ENCODE results near the gene ELFN2. TPM values are rescaled to one million over a fixed set of nuclear protein-coding genes. Genes with fewer than 3 reads are reported as not detected.

Gene ELFN2
- total RNA-seq, 1 experiment from 2014 or later, result 4.0 TPM

DNA sequence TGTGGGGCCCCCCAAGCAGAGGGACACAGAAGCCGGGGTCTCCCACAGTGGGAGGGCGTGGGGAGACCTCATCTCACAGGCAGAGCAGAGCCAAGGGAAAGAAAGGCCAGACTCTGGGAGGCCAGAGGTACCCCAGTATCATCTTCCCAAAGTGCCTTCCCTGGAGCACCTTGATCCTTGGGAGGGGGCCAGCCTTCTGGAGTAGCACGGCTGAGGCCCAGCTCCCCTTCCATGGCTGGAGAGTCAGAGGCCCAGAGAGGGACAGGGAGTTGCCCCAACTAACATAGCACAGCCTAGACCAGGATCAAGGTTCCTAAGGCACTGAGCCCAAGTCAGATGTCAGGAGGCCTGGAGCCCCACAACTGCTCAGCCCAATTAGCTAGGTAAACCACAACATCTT, 50.6 kb downstream of the ELFN2 start:
- Mint-ChIP-seq H3K4me3 (ENCODE audit: unreplicated experiment) (no peak overlapping the region), H3K27ac (ENCODE audit: unreplicated experiment) (no peak overlapping the region), H3K27me3 (ENCODE audit: insufficient read depth, unreplicated experiment) (no peaks in the 10 kb centered on the region), H3K36me3 (ENCODE audit: insufficient read depth, unreplicated experiment) (no peaks in the 10 kb centered on the region), H3K9me3 (ENCODE audit: unreplicated experiment) (no peaks in the 10 kb centered on the region), H3K4me1 (ENCODE audit: low read depth, unreplicated experiment) (no peaks in the 10 kb centered on the region)
- intact Hi-C loops (cut with micrococcal nuclease; ENCODE audit: unreplicated experiment), result no loop called here
- DNase-seq, result no peak
- ChIA-PET POLR2A (no interaction called here), CTCF (no interaction called here)
- TF ChIP-seq CTCF (IDR thresholded peaks at IDR 0.05; ENCODE audit: insufficient read depth in 1 of 2, low read depth in 1 of 2, low read length in 1 of 2, severe bottlenecking in 1 of 2, unreplicated experiment in 1 of 2), result no peak
- Histone ChIP-seq H3K27me3 (replicated peaks; ENCODE audit: control insufficient read depth, insufficient read depth, low read length) (no peaks in the 10 kb centered on the region), H3K4me1 (0 out of 2 replicates have a peak, but pooled peaks cover 4% of the 10 kb centered on the region), H3K9me3 (no peaks in the 10 kb centered on the region), H3K36me3 (ENCODE audit: control insufficient read depth, insufficient read depth, low read length) (no peaks in the 10 kb centered on the region), H3K4me3 (ENCODE audit: low read depth, low read length) (no peak overlapping the region)
- BruUV-seq (replicated peaks), result no TSS peak

DNA sequence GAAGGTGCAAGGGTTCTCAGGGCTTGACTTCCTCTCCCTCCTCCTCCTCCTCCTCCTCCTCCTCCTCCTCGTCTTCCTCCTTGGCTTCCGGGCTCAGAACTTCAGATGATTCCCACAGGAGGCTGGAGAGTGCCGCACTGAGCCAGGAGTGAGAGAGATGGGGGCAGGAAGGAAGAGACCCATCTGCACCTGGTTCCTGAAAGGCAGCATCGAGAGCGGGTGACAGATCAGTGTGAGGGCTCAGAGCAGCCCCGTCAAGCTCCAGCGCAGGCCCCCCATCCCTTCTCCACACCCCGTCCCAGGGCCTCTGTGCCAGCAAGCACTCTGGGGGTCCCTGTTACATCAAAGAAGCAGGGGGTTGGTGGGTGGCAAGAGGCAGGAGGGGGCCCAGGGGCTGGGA, 51.5 kb downstream of the ELFN2 start:
- DNase-seq, result no peak
- CTCF ChIA-PET, result no interaction called here
- H3K9me3 Mint-ChIP-seq (ENCODE audit: unreplicated experiment), result no peaks in the 10 kb centered on the region
- H3K36me3 Mint-ChIP-seq (ENCODE audit: insufficient read depth, unreplicated experiment), result no peaks in the 10 kb centered on the region
- H3K4me3 Mint-ChIP-seq (ENCODE audit: unreplicated experiment), result no peak overlapping the region
- H3K36me3 ChIP-seq (ENCODE audit: control insufficient read depth, insufficient read depth, low read length), result no peaks in the 10 kb centered on the region
- no TSS peak for BruUV-seq (replicated peaks)
- H3K27me3 ChIP-seq (replicated peaks; ENCODE audit: control insufficient read depth, insufficient read depth, low read length), result no peaks in the 10 kb centered on the region
- POLR2A ChIA-PET, result no interaction called here
- no peak overlapping the region for H3K4me3 ChIP-seq (ENCODE audit: low read depth, low read length)
- intact Hi-C loops (cut with micrococcal nuclease; ENCODE audit: unreplicated experiment), result no loop called here
- no peaks in the 10 kb centered on the region for H3K9me3 ChIP-seq
- no peaks in the 10 kb centered on the region for H3K27me3 Mint-ChIP-seq (ENCODE audit: insufficient read depth, unreplicated experiment)
- H3K4me1 ChIP-seq, result no peaks in the 10 kb centered on the region
- H3K4me1 Mint-ChIP-seq (ENCODE audit: low read depth, unreplicated experiment), result no peaks in the 10 kb centered on the region
- H3K27ac Mint-ChIP-seq (ENCODE audit: unreplicated experiment), result no peak overlapping the region
- TF ChIP-seq CTCF (IDR thresholded peaks at IDR 0.05; ENCODE audit: insufficient read depth in 1 of 2, low read depth in 1 of 2, low read length in 1 of 2, severe bottlenecking in 1 of 2, unreplicated experiment in 1 of 2), result no peak

DNA sequence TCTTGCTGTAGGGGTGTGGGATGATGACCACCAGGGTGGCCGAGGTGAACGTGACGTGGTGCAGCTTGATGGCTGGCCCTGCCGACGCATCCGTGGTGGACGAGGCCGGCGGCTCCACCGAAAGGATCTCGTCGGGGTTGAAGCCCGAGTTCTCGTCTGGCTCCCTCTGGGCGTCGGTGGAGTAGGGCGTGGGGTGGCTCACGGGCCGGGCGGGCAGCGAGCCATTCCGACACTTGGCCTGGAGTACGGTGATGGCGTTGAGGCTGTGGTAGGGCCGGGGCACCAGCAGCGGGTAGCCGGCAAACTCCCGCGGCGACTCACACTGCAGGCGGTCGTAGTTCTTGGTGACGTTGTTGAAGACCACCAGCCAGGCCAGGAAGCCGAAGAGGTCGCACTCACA, 52.7 kb downstream of the ELFN2 start:
- Mint-ChIP-seq H3K4me1 (ENCODE audit: low read depth, unreplicated experiment) (no peaks in the 10 kb centered on the region), H3K27me3 (ENCODE audit: insufficient read depth, unreplicated experiment) (no peaks in the 10 kb centered on the region), H3K27ac (ENCODE audit: unreplicated experiment) (no peak overlapping the region), H3K4me3 (ENCODE audit: unreplicated experiment) (no peak overlapping the region), H3K9me3 (ENCODE audit: unreplicated experiment) (no peaks in the 10 kb centered on the region), H3K36me3 (ENCODE audit: insufficient read depth, unreplicated experiment) (peaks cover 4% of the 10 kb centered on the region)
- no peak for DNase-seq
- H3K4me3 ChIP-seq (ENCODE audit: low read depth, low read length), result no peak overlapping the region
- H3K9me3 ChIP-seq, result no peaks in the 10 kb centered on the region
- intact Hi-C loops (cut with micrococcal nuclease; ENCODE audit: unreplicated experiment), result no loop called here
- ChIA-PET POLR2A (no interaction called here), CTCF (no interaction called here)
- no peaks in the 10 kb centered on the region for H3K36me3 ChIP-seq (ENCODE audit: control insufficient read depth, insufficient read depth, low read length)
- H3K27me3 ChIP-seq (replicated peaks; ENCODE audit: control insufficient read depth, insufficient read depth, low read length), result no peaks in the 10 kb centered on the region
- TF ChIP-seq CTCF (IDR thresholded peaks at IDR 0.05; ENCODE audit: insufficient read depth in 1 of 2, low read depth in 1 of 2, low read length in 1 of 2, severe bottlenecking in 1 of 2, unreplicated experiment in 1 of 2), result no peak
- H3K4me1 ChIP-seq, result no peaks in the 10 kb centered on the region
- no TSS peak for BruUV-seq (replicated peaks)

Data from Caco-2 (cell line).